Measurements from ENCODE around the gene ACOX3. TPM values are rescaled to one million over a fixed set of nuclear protein-coding genes. Genes with fewer than 3 reads are reported as not detected.

ACOX3 gene
- total and polyA plus RNA-seq, 9 of the 15 experiments (the other 6 are each of a cell fraction or from before 2014, with no cell fraction given), result 0.68 to 7.3 (median 3.7) TPM

DNA sequence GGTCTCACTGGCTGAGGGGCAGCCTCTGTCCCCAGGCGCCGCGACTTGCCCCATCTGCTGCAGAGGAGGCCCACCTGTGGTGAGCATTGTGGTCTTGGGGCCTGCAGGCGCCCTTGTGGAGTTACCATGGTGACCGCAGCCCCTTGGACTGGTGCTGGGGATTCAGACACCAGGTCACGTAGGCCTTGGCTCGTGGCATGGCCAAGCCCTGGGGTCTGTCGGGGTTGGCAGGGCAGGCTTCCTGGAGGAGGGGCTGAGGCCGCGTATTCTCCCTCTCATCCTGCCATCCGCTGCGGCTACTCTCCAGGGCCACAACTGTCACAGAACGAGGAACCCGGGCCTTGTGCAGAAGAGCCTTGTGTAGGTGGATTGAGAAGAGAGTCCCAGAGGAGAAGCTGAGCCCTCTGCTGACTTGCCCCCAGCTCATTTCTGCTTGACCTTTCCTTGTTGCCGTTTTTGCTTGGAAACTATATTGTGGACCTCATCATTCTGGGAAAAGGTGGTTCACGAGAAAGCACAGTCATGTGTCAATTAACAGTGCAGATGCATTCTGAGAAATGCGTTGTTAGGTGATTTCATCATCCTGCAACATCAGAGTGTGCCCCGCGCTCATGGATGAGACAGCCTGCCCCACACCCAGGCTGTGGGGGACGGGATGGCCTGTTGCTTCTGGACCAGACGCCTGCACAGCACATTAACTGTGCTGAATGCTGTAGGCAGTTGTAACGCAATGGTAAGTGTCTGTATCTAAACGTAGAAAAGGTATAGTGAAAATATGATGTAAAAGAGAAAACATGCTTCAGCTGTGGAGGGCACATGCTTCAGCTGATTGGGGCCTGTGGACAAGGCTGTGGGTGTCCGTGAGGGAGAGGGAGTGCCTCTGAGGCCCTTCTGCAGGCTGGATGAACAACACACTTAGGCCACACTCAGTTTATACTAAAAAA, 38.5 kb upstream of the ACOX3 start (continued):
- TF ChIP-seq KAT8 (IDR thresholded peaks at IDR 0.05; ENCODE audit: low read depth) (no peak), ASH1L (IDR thresholded peaks at IDR 0.05; ENCODE audit: borderline replicate concordance, low read depth, partially characterized antibody) (no peak), KDM1A (IDR thresholded peaks at IDR 0.05) (no peak), ZNF217 (CRISPR knock-in tag; IDR thresholded peaks at IDR 0.05) (no peak), HNRNPUL1 (IDR thresholded peaks at IDR 0.05; ENCODE audit: low read length) (no peak), ZKSCAN3 (CRISPR knock-in tag; IDR thresholded peaks at IDR 0.05) (no peak), CBX8 (IDR thresholded peaks at IDR 0.05; ENCODE audit: borderline replicate concordance, extremely low read depth, low read depth, low read length, poor library complexity, severe bottlenecking) (no peak), ETV1 (tag; conservative IDR thresholded peaks at IDR 0.05; ENCODE audit: low read depth) (0 out of 2 replicates have a peak, but pooled peaks have one; percentile 30), HLTF (IDR thresholded peaks at IDR 0.05) (no peak), RBM15 (IDR thresholded peaks at IDR 0.05; ENCODE audit: insufficient read depth, low read length) (no peak), POLR2AphosphoS2 (IDR thresholded peaks at IDR 0.05; ENCODE audit: low read length) (no peak), SMAD2 (IDR thresholded peaks at IDR 0.05; ENCODE audit: low read depth, low read length) (no peak), PCBP2 (IDR thresholded peaks at IDR 0.05; ENCODE audit: low read depth, low read length, poor library complexity, severe bottlenecking) (no peak), BACH1 (tag; IDR thresholded peaks at IDR 0.05) (peak; percentile 85), BRCA1 (IDR thresholded peaks at IDR 0.05) (no peak), BRCA1 (CRISPR knock-in tag; IDR thresholded peaks at IDR 0.05) (no peak), MTF1 (CRISPR knock-in tag; IDR thresholded peaks at IDR 0.05; ENCODE audit: borderline replicate concordance) (no peak), POLR2H (tag; IDR thresholded peaks at IDR 0.05; ENCODE audit: low read depth) (peak; percentile 72; the same call in 1 of the 2 replicates), XRCC3 (IDR thresholded peaks at IDR 0.05) (no peak), DMBX1 (CRISPR knock-in tag; IDR thresholded peaks at IDR 0.05; ENCODE audit: borderline replicate concordance) (peak; percentile 94), MCM3 (IDR thresholded peaks at IDR 0.05) (no peak), RB1 (IDR thresholded peaks at IDR 0.05; ENCODE audit: low read depth) (no peak), HCFC1 (IDR thresholded peaks at IDR 0.05; ENCODE audit: low read depth, low read length) (peak; percentile 22; the same call in 1 of the 2 replicates)
- TF ChIP-seq, protein P1, sequence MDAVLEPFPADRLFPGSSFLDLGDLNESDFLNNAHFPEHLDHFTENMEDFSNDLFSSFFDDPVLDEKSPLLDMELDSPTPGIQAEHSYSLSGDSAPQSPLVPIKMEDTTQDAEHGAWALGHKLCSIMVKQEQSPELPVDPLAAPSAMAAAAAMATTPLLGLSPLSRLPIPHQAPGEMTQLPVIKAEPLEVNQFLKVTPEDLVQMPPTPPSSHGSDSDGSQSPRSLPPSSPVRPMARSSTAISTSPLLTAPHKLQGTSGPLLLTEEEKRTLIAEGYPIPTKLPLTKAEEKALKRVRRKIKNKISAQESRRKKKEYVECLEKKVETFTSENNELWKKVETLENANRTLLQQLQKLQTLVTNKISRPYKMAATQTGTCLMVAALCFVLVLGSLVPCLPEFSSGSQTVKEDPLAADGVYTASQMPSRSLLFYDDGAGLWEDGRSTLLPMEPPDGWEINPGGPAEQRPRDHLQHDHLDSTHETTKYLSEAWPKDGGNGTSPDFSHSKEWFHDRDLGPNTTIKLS (IDR thresholded peaks at IDR 0.05; ENCODE audit: borderline replicate concordance, low read depth), result peak; percentile 71
- TF ChIP-seq, protein P2, sequence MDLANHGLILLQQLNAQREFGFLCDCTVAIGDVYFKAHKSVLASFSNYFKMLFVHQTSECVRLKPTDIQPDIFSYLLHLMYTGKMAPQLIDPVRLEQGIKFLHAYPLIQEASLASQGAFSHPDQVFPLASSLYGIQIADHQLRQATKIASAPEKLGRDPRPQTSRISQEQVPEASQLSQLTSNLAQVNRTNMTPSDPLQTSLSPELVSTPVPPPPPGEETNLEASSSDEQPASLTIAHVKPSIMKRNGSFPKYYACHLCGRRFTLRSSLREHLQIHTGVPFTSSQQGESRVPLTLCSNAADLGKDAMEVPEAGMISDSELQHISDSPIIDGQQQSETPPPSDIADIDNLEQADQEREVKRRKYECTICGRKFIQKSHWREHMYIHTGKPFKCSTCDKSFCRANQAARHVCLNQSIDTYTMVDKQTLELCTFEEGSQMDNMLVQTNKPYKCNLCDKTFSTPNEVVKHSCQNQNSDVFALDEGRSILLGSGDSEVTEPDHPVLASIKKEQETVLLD (IDR thresholded peaks at IDR 0.05), result no peak
- TF ChIP-seq, protein P3, sequence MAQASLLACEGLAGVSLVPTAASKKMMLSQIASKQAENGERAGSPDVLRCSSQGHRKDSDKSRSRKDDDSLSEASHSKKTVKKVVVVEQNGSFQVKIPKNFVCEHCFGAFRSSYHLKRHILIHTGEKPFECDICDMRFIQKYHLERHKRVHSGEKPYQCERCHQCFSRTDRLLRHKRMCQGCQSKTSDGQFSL (CRISPR knock-in tag; IDR thresholded peaks at IDR 0.05), result no peak
- TF ChIP-seq, protein P3 (tag; IDR thresholded peaks at IDR 0.05), result no peak

All from K562 (cell line).